Cardiac fibroblast (primary cell): ENCODE results near the gene SYT7.

ENCODE experiments used
- DNase-seq, 2 donors: peaks; one replicate each; pipeline versions ENCODE4 v3.0.0 to v3.0.0-alpha.2; 2010; ENCODE audit warnings: low read depth in 2 of 2
- H3K4me3 ChIP-seq, 2 donors: replicated peaks in 1 of 2; 1 replicate in 1 of 2; 2 replicates in 1 of 2; pipeline ENCODE4 v1.5.1; 2011; ENCODE audit warnings: low read depth in 2 of 2, low read length in 2 of 2, mild to moderate bottlenecking in 2 of 2, moderate library complexity in 1 of 2
- CTCF ChIP-seq: IDR thresholded peaks from one replicate; pipeline ENCODE4 v1.5.1; 2011; ENCODE audit warnings: low read depth, mild to moderate bottlenecking, low read length, inconsistent platforms

SYT7 gene

GRCh38 chr11:61575886-61576861 lies 4.7 kb downstream of the SYT7 start:
- no peak for DNase-seq
- H3K4me3 ChIP-seq = no peak overlapping the region
- TF ChIP-seq CTCF = no peak

DNA sequence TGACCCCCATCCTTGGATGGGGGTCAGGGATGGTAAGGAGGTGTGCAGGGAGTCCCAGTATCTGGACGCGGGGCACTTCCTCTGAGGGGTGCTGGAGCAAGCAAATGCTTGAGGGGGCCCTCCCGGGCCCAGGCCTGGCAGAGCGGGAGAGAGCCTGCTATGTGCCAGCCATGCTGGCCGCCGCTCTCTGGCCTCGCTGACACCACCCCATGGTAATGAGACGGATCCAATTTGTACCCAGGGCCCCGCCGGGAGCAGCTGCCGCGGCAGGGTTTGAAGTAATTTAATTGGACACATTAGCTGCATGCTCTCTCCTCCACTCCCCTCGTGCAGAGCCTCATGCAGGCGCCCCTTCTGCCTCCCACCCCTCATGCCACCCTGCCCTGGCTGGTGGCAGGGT lies 6.3 kb downstream of the SYT7 start:
- no peak for DNase-seq
- H3K4me3 ChIP-seq = no peak overlapping the region
- TF ChIP-seq CTCF = no peak

DNA sequence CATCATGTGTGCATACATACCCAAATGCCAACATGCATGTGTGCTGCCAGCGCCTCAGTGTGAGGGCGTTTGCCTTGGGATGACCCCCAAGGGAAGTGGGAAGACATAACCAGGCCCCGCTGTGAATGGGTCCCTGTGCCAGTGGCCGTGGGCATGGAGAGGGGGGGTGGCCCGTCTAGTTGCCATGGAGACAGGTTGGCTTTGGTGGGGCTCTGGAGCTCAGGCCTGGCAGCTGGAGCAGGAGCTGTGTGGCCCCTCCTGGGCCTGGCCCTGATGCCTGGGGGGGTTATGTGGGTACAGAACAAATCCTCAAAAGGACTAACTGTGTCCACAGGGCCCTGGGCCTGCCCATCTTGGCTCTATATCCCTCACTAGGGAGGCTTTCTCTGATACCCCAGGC lies 8.0 kb downstream of the SYT7 start:
- no peak for TF ChIP-seq CTCF
- no peak overlapping the region for H3K4me3 ChIP-seq
- no peak for DNase-seq

DNA sequence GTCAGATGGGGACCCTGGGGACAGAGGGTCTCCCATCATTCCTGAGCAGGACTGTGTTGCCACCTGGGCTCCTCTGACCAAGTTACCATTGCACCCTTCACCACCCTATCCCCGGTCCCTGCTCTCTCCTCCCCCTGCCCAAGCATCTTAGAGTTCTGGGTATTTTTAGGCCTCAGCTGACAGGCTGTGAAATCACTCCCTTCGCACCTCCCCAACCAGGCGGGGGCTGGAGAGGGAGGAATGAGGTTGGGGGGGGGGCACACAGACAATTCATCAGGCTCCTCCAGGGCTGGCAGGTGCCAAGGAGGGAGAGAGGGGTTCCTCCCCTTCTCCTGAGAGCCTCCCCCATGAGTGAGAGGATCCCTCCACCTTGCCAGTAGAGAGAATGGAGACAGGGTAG lies 9.0 kb downstream of the SYT7 start:
- DNase-seq = no peak
- H3K4me3 ChIP-seq = no peak overlapping the region
- no peak for TF ChIP-seq CTCF

DNA sequence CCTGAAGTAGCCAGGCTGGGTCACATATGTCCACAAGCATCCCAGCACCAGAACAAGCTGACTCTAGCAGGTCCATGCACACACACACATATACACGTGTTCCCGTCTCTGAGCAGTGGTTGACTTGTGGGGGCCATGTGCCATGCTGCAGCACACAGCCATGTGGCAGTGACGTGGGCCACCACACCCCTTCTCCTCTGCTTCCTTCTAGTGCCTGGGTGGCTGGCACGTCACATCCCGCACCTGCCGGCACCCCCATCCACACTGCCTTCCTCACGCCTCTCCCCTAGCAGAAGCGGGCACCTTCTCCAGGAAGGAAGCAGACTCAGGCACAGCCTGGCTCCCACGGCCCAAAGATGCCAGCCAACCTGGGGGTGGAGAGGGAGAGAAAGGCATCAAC lies 9.5 kb downstream of the SYT7 start:
- no peak for DNase-seq
- TF ChIP-seq CTCF = no peak
- H3K4me3 ChIP-seq = no peak overlapping the region

DNA sequence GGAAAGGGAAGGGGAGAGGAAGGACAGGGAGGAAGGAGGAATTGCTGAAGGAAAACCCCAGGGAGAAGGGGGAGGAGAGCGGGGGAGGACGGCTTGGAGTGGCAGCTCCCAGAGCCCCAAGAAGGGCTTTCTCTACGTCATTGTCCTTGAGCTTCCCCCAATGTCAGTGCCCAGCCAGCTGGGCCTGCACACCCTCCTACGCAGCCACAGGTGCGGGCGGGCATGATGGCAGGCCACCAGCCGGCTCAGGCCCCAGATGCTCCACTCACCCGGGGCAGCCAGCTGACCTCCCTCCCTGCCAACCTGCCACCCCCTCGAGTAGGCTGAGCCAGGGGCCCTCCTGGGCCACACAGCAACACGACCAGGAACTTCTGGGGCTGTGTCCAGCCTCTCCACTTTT lies 11.2 kb downstream of the SYT7 start:
- DNase-seq = no peak
- no peak overlapping the region for H3K4me3 ChIP-seq
- no peak for TF ChIP-seq CTCF
